ENCODE measurements around the gene USP7.

The USP7 gene

DNA sequence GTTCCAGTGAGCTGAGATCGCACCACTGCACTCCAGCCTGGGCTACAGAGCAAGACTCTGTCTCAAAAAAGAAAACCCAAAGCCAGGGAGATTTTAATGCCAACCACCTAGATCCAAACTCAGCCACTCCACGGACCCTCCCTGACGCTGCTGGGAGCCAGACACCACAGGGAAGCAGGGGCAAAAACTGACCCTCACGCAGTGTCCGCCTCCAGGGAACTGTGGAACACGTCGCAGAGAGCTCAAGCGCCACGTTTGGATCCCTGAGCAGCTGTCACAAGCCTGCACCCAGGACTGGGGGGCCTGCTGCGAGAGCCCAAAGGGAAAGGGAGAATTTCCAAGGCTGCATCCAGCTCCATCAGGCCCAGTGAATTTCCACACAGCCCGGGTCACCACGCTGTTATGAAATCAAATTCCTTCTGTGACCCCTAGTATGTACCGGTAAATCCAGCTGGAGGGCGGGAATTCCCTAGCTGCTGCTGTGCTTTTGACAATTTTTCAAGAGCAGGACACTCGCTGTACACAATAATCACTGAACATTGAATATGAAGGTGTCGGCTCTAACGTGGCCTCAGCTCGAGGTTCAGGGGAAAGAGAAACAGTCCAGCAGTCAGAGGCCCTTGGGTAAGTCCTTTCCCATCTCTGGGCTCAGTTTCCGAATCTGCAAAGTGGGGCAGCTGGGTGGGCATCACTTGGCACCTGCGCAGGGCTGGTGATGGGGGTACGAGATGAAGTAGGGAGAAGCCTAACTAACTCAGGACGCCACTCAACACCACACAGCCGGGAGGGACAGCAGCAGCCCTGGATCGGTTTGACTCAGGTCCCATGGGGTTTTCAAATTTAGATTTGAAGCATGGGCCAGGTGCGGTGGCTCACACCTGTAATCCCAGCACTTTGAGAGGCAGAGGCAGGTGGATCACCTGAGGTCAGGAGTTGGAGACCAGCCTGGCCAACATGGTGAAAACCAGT is 103.5 kb downstream of the USP7 start:
- DNase-seq (ENCODE audit: low read depth in 1 of 2, low spot score in 1 of 2): no peak
- Histone ChIP-seq H3K27me3 (ENCODE audit: insufficient read depth, poor library complexity, severe bottlenecking) (no peaks in the 10 kb centered on the region), H3K4me3 (replicated peaks; ENCODE audit: insufficient read depth, low read length) (no peak overlapping the region), H3K27ac (replicated peaks) (no peak overlapping the region)
- TF ChIP-seq POLR2AphosphoS5 (IDR thresholded peaks at IDR 0.05; ENCODE audit: low read depth) (peak; percentile 17; the same call in 1 of the 2 replicates), SPI1 (IDR thresholded peaks at IDR 0.05; ENCODE audit: borderline replicate concordance, low read depth) (no peak)

- Histone ChIP-seq H3K27ac (replicated peaks) (no peak overlapping the region), H3K27me3 (ENCODE audit: insufficient read depth, poor library complexity, severe bottlenecking) (no peaks in the 10 kb centered on the region), H3K4me3 (replicated peaks; ENCODE audit: insufficient read depth, low read length) (no peak overlapping the region)
- DNase-seq (ENCODE audit: low read depth in 1 of 2, low spot score in 1 of 2): no peak
- no peak for TF ChIP-seq SPI1 (IDR thresholded peaks at IDR 0.05; ENCODE audit: borderline replicate concordance, low read depth)
- no peak; the same call in 1 of the 2 replicates for TF ChIP-seq POLR2AphosphoS5 (IDR thresholded peaks at IDR 0.05; ENCODE audit: low read depth)
- TF ChIP-seq REST (IDR thresholded peaks at IDR 0.05; ENCODE audit: insufficient replicate concordance, low read depth): no peak
- TF ChIP-seq CTCF (IDR thresholded peaks at IDR 0.05; ENCODE audit: insufficient read depth, low read length): no peak
- TF ChIP-seq GABPA (IDR thresholded peaks at IDR 0.05; ENCODE audit: low read depth): no peak
Measured at GRCh38 chr16:8858994-8859912, 104.5 kb downstream of the USP7 start.

DNA sequence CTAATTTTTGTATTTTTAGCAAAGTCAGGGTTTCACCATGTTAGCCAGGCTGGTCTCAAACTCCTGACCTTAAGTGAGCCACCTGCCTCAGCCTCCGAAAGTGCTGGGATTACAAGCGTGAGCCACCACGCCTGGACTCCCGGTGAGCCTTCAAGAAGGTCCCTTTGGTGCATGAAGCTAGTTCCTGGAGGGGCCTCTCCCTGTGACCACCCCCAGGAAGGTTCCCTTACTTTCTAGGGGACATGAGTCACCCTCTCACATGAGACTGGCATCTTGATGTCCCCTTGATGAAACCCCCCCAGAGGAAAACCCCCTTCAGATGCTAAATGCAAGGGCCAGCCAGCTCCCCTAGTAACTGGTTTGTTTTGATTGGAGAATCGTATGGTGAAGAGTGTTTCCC is 107.7 kb downstream of the USP7 start:
- no peak for DNase-seq (ENCODE audit: low read depth in 1 of 2, low spot score in 1 of 2)
- no peak overlapping the region for H3K27ac ChIP-seq (replicated peaks)
- H3K27me3 ChIP-seq (ENCODE audit: insufficient read depth, poor library complexity, severe bottlenecking): no peaks in the 10 kb centered on the region
- TF ChIP-seq CTCF (IDR thresholded peaks at IDR 0.05; ENCODE audit: insufficient read depth, low read length): no peak
- no peak for TF ChIP-seq POLR2AphosphoS5 (IDR thresholded peaks at IDR 0.05; ENCODE audit: low read depth)
- TF ChIP-seq GABPA (IDR thresholded peaks at IDR 0.05; ENCODE audit: low read depth): no peak
- TF ChIP-seq REST (IDR thresholded peaks at IDR 0.05; ENCODE audit: insufficient replicate concordance, low read depth): no peak
- TF ChIP-seq SPI1 (IDR thresholded peaks at IDR 0.05; ENCODE audit: borderline replicate concordance, low read depth): no peak
- H3K4me3 ChIP-seq (replicated peaks; ENCODE audit: insufficient read depth, low read length): no peak overlapping the region

Data from HL-60 (cell line).